ENCODE results near the gene YAP1. TPM values are rescaled to one million over a fixed set of nuclear protein-coding genes. Genes with fewer than 3 reads are reported as not detected.

Gene YAP1
- polyA plus RNA-seq, 1 donor from 2014 or later, result 0.46 TPM

DNA sequence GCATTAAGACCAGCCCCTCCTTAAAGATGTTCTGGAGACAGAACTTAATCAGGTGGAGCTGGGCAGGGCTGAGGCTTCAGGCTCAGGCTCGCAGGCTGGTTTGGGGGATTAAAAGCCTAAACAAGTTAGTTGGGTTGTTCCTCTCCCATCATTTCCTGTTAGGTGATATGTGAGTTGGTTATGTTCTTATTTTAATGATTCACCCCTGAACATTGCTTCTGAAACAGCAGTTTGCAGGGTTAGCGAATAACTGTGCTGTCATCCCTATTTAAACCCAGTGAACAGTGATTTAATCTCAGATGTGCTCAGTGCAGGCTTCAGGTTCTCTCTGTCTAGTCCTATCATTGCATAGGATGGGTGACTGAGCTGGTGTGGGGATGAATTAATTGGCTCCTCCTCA is 159.7 kb downstream of the YAP1 start:
- TF ChIP-seq POLR2AphosphoS5 (IDR thresholded peaks at IDR 0.05), result no peak
- no peak for TF ChIP-seq RAD21 (conservative IDR thresholded peaks at IDR 0.05)
- no peak overlapping the region for H3K4me3 ChIP-seq (ENCODE audit: low read length)
- no peaks in the 10 kb centered on the region for H3K36me3 ChIP-seq (ENCODE audit: insufficient read depth, low read length)
- no peak overlapping the region for H3K4me2 ChIP-seq (ENCODE audit: low read length)
- H4K20me1 ChIP-seq (ENCODE audit: insufficient read depth), result no peaks in the 10 kb centered on the region
- no peaks in the 10 kb centered on the region for H3K9me2 ChIP-seq (ENCODE audit: insufficient read depth, low read length)
- H2AFZ ChIP-seq (ENCODE audit: low read depth, low read length), result no peak overlapping the region
- H3K27me3 ChIP-seq (ENCODE audit: insufficient read depth, low read depth, low read length), result peaks cover 2% of the 10 kb centered on the region
- H3K27ac ChIP-seq (ENCODE audit: low read length), result no peak overlapping the region
- no peak overlapping the region for H3K9ac ChIP-seq (ENCODE audit: low read length)
- H3K79me2 ChIP-seq (replicated peaks; ENCODE audit: insufficient read depth, low read length), result no peaks in the 10 kb centered on the region
- H3K9me3 ChIP-seq (ENCODE audit: low read length), result no peaks in the 10 kb centered on the region
- H3F3A ChIP-seq (ENCODE audit: insufficient read depth, low read length, poor library complexity, severe bottlenecking), result no peaks in the 10 kb centered on the region

DNA sequence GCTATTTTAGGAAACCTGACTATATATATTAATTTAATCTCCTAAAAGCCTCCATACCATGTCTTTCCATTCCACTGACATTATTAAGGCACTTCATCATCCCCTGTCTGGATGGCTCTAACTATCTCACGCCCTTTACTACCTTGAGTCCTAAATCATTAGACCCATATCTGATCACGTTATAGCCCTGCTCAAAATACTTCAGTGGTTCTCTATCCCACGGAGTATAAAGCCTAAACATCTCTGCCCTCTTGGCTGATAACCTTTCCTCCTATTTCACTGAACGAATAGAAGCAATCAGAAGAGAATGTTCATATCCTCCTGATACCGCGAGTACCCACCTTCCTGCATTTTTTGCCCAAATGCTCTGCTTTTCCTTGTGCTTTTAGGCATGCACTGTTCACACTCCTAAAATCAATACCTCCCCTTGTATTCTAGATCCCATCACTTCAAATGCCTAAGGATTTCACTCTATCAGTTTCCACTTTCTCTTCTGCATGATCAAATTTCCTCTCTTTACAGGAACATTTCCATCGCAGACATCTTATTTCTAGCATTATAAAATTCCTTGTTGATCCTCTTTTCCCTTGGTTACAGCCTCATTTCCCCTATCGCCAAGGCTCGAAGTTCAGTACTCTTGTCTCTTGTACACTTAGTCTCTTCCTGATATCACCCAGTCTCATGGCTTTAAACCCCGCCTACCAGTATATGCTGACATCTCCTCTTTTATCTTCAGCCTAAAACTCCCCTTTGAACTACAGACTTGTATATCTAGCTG is 162.0 kb downstream of the YAP1 start:
- no peaks in the 10 kb centered on the region for H4K20me1 ChIP-seq (ENCODE audit: insufficient read depth)
- peaks cover 2% of the 10 kb centered on the region for H3K27me3 ChIP-seq (ENCODE audit: insufficient read depth, low read depth, low read length)
- H3K4me2 ChIP-seq (ENCODE audit: low read length), result no peak overlapping the region
- no peak overlapping the region for H3K9ac ChIP-seq (ENCODE audit: low read length)
- no peaks in the 10 kb centered on the region for H3K9me2 ChIP-seq (ENCODE audit: insufficient read depth, low read length)
- no peaks in the 10 kb centered on the region for H3K9me3 ChIP-seq (ENCODE audit: low read length)
- H3K36me3 ChIP-seq (ENCODE audit: insufficient read depth, low read length), result no peaks in the 10 kb centered on the region
- H3K79me2 ChIP-seq (replicated peaks; ENCODE audit: insufficient read depth, low read length), result no peaks in the 10 kb centered on the region
- H2AFZ ChIP-seq (ENCODE audit: low read depth, low read length), result peak overlapping the region; percentile 25
- no peak for TF ChIP-seq TAF1 (IDR thresholded peaks at IDR 0.05; ENCODE audit: low read depth)
- no peak for TF ChIP-seq EP300 (conservative IDR thresholded peaks at IDR 0.05; ENCODE audit: poor library complexity, severe bottlenecking)
- no peak for TF ChIP-seq RAD21 (conservative IDR thresholded peaks at IDR 0.05)
- no peak for TF ChIP-seq EZH2 (IDR thresholded peaks at IDR 0.05; ENCODE audit: borderline replicate concordance, insufficient read depth, low read length, poor library complexity, severe bottlenecking)
- TF ChIP-seq, protein P1, sequence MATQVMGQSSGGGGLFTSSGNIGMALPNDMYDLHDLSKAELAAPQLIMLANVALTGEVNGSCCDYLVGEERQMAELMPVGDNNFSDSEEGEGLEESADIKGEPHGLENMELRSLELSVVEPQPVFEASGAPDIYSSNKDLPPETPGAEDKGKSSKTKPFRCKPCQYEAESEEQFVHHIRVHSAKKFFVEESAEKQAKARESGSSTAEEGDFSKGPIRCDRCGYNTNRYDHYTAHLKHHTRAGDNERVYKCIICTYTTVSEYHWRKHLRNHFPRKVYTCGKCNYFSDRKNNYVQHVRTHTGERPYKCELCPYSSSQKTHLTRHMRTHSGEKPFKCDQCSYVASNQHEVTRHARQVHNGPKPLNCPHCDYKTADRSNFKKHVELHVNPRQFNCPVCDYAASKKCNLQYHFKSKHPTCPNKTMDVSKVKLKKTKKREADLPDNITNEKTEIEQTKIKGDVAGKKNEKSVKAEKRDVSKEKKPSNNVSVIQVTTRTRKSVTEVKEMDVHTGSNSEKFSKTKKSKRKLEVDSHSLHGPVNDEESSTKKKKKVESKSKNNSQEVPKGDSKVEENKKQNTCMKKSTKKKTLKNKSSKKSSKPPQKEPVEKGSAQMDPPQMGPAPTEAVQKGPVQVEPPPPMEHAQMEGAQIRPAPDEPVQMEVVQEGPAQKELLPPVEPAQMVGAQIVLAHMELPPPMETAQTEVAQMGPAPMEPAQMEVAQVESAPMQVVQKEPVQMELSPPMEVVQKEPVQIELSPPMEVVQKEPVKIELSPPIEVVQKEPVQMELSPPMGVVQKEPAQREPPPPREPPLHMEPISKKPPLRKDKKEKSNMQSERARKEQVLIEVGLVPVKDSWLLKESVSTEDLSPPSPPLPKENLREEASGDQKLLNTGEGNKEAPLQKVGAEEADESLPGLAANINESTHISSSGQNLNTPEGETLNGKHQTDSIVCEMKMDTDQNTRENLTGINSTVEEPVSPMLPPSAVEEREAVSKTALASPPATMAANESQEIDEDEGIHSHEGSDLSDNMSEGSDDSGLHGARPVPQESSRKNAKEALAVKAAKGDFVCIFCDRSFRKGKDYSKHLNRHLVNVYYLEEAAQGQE (IDR thresholded peaks at IDR 0.05; ENCODE audit: borderline replicate concordance), result no peak
- no peak for TF ChIP-seq POLR2AphosphoS5 (IDR thresholded peaks at IDR 0.05)
- TF ChIP-seq, protein P2, sequence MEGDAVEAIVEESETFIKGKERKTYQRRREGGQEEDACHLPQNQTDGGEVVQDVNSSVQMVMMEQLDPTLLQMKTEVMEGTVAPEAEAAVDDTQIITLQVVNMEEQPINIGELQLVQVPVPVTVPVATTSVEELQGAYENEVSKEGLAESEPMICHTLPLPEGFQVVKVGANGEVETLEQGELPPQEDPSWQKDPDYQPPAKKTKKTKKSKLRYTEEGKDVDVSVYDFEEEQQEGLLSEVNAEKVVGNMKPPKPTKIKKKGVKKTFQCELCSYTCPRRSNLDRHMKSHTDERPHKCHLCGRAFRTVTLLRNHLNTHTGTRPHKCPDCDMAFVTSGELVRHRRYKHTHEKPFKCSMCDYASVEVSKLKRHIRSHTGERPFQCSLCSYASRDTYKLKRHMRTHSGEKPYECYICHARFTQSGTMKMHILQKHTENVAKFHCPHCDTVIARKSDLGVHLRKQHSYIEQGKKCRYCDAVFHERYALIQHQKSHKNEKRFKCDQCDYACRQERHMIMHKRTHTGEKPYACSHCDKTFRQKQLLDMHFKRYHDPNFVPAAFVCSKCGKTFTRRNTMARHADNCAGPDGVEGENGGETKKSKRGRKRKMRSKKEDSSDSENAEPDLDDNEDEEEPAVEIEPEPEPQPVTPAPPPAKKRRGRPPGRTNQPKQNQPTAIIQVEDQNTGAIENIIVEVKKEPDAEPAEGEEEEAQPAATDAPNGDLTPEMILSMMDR (IDR thresholded peaks at IDR 0.05; ENCODE audit: poor library complexity, severe bottlenecking), result no peak
- no peak for TF ChIP-seq MXI1 (conservative IDR thresholded peaks at IDR 0.05; ENCODE audit: poor library complexity, severe bottlenecking)
- no peak for TF ChIP-seq SMC3 (conservative IDR thresholded peaks at IDR 0.05; ENCODE audit: poor library complexity)
- H3K27ac ChIP-seq (ENCODE audit: low read length), result no peak overlapping the region
- H3F3A ChIP-seq (ENCODE audit: insufficient read depth, low read length, poor library complexity, severe bottlenecking), result no peaks in the 10 kb centered on the region
- no peak overlapping the region for H3K4me3 ChIP-seq (ENCODE audit: low read length)
